ENCODE measurements around the gene CCDC179.
A peak's percentile ranks its signal among the peaks of the same experiment; 100 is the strongest.

The CCDC179 gene

GRCh38 chr11:22807855-22808570, 52.3 kb downstream of the CCDC179 start:
- peak; percentile 47 for DNase-seq

GRCh38 chr11:22807391-22807790, 52.9 kb downstream of the CCDC179 start:
- no peak for DNase-seq

DNA sequence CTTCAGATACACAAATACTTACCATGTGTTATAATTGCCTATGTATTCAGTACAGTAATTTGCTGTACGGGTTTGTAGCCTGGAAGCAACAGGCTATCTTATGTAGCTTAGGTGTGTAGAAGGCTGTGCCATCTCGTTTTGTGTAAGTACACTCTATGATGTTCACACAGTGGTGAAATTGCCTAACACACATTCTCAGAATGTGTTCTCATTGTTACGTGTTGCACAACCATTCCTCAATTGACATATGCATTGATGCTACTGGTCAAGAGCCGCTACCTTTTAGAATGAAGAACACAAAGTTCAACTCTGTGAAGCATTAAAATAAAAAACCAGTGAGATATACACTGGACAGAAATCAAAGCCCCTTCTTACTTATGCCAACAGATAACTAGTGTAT, 57.4 kb downstream of the CCDC179 start:
- no peak for DNase-seq

DNA sequence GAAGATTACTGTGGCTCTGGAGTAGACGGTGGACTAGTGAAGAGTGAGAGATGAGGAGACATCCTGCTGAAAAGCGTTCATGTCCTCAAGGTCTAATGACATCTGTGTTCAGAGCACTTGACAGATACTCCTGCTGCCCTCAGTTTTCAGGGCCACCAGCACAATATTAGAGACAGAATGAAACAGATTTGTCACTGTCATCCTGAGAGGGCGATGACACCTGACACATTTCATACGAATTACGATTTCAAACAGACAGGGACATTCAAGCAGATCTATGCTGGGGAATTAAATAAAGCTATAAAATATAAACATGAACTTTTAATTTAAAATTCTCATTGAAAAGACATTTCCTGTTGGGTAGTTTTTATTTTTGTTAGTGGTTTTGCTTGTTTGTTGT, 59.8 kb downstream of the CCDC179 start:
- no peak for DNase-seq

DNA sequence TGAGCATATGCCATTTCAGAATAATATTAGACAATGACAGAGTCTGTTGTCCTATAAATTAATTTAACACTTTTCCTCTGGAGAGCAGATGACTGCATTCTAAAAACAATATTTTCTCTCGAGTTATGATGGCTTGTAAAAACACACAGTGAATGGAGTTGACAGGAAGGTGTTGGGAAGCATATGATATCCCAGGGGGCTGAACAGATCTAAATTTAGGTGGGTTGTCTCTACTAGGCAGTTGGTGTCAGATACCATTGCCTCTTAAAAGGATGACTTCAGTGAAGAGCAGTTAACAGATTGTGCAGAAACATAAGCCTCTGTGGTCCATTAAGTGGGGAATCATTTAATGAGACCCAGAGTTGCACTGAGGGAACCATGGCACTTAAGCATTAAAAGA, 61.4 kb downstream of the CCDC179 start:
- DNase-seq = no peak

DNA sequence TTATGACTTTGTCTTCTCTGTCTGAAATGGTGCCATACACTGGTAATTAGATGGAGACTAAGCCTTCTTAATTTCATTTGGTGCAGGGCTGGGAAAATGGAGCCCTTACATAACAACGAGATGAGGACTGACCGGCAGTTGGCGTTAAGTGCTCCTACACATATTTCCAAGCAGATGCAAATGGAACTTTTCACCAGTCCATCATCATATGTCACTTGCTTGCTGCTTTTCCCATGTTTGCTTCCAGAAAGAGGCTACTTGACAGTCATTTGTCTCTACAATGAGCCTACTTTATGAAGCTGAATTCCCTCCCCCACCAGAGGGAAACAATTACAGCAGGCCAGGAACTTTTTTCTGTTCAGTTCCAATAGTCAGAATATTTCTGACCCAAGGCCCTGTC, 63.2 kb downstream of the CCDC179 start:
- DNase-seq = no peak
